Measurements from ENCODE around the gene CST7. TPM values are rescaled to one million over a fixed set of nuclear protein-coding genes. Genes with fewer than 3 reads are reported as not detected.

CST7 gene
- total RNA-seq, 4 donors from 2014 or later = 2.5 to 6.1 (median 4.1) TPM

DNA sequence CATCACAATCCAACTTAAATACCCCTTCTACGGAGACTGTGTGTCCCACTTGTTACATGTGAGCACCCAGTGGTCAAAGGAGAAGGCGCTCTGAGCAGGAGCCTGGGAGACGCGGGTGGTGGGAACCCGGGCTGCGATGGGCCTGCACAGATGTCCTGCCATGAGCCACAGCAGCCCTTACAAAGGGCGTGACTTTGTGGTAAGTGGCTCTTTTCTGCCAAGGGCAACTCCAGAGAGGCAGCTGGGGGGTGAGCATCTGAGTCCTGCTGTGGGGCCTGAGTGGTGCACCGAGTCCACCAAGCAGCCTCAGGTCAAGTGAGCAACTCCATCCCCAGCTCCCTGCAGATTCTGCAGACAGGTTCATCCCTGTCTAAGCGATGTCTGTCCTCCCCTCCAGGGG lies 33.6 kb upstream of the CST7 start:
- H3K27me3 ChIP-seq = no peaks in the 10 kb centered on the region
- TF ChIP-seq POLR2A (IDR thresholded peaks at IDR 0.05) = no peak
- TF ChIP-seq, protein P1, sequence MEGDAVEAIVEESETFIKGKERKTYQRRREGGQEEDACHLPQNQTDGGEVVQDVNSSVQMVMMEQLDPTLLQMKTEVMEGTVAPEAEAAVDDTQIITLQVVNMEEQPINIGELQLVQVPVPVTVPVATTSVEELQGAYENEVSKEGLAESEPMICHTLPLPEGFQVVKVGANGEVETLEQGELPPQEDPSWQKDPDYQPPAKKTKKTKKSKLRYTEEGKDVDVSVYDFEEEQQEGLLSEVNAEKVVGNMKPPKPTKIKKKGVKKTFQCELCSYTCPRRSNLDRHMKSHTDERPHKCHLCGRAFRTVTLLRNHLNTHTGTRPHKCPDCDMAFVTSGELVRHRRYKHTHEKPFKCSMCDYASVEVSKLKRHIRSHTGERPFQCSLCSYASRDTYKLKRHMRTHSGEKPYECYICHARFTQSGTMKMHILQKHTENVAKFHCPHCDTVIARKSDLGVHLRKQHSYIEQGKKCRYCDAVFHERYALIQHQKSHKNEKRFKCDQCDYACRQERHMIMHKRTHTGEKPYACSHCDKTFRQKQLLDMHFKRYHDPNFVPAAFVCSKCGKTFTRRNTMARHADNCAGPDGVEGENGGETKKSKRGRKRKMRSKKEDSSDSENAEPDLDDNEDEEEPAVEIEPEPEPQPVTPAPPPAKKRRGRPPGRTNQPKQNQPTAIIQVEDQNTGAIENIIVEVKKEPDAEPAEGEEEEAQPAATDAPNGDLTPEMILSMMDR (IDR thresholded peaks at IDR 0.05) = no peak
- peaks cover 0 to 12% (median 4%) of the 10 kb centered on the region in 3 donors for H3K4me1 ChIP-seq
- WGBS, 2 donors = 89 to 100% methylated on average over 1 to 7 of the region's 9 CpGs
- intact Hi-C loops (cut with DNase I) = no loop called here
- no peak overlapping the region for H3K4me3 ChIP-seq
- no peaks in the 10 kb centered on the region for H3K9me3 ChIP-seq
- no peaks in the 10 kb centered on the region for H3K36me3 ChIP-seq
- H3K27ac ChIP-seq = no peak overlapping the region
- no peak for DNase-seq

DNA sequence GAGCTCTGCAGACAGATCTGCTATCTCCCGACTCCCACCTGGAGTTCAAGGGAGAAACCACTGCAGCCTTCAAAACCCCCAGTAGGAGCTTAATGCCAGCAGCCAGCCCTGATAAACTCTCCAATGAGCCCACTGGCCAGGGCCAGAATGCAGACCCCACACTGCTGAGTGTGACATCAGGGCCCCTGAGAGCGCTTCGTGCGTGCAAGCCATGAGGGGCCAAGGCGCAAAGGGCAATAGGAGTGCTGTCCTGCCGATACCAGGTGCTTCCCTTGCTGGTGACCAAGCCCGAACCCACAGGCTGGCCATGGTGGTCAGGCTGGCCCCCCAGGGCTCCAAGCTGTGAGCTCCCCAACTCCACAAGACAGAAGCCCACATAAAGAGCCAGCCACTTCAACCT lies 33.2 kb upstream of the CST7 start:
- no peak for DNase-seq
- Histone ChIP-seq H3K4me1 (peaks cover 0 to 12% (median 4%) of the 10 kb centered on the region in 3 donors), H3K9me3 (no peaks in the 10 kb centered on the region), H3K4me3 (no peak overlapping the region), H3K27me3 (no peaks in the 10 kb centered on the region), H3K27ac (no peak overlapping the region), H3K36me3 (no peaks in the 10 kb centered on the region)
- WGBS, 2 donors = 94% methylated on average over 3 of the region's 7 CpGs; no CpG with 5 or more reads in 1 of the 2 donors
- intact Hi-C loops (cut with DNase I) = no loop called here
- TF ChIP-seq, protein P1 (IDR thresholded peaks at IDR 0.05) = no peak
- no peak for TF ChIP-seq POLR2A (IDR thresholded peaks at IDR 0.05)

DNA sequence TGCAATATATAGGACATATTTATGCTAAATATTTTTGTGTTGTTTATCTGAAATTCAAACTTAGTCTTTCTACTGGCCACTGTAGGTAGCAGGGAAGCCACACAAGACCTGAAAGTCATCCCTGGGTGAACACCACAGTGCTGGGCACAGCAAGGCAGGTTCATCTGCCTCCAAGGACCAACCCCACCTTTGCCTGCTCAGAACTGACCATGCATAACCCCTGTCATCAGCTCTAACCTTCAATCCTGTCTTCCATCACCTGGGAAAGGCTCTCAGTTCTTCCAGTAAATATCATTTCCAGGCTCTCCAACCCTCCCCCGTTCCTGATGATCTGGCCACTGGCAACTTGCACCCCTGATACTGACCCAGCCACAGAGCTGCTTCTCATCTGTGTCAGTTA lies 32.7 kb upstream of the CST7 start:
- Histone ChIP-seq H3K4me3 (no peak overlapping the region), H3K4me1 (peaks cover 0 to 12% (median 4%) of the 10 kb centered on the region in 3 donors), H3K9me3 (no peaks in the 10 kb centered on the region), H3K27ac (no peak overlapping the region), H3K36me3 (no peaks in the 10 kb centered on the region), H3K27me3 (no peaks in the 10 kb centered on the region)
- no peak for DNase-seq
- TF ChIP-seq, protein P1 (IDR thresholded peaks at IDR 0.05) = no peak
- no peak for TF ChIP-seq POLR2A (IDR thresholded peaks at IDR 0.05)
- intact Hi-C loops (cut with DNase I) = no loop called here
- 67 to 100% methylated on average over 1 of the region's 1 CpG for WGBS, 2 donors

DNA sequence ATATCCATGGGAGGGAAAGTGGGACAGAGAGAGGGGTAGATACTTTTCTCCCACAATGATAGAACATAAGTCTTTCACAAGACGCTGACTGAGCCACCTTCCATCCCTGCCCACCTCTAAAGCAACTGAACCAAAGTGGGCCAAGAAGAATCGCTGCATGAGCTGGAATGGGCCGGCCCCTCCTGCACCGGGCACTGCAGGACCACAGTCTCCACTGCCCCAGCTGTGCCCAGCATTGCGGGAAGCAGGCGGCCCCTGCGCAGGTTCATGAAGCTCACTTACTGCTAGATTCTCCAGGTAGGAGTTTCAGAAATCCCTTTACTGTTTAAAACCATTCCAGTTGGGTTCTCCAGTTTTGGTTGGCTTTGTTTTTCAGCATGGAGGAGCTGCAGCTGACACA lies 32.0 kb upstream of the CST7 start:
- TF ChIP-seq POLR2A (IDR thresholded peaks at IDR 0.05) = no peak
- TF ChIP-seq, protein P1 (IDR thresholded peaks at IDR 0.05) = no peak
- intact Hi-C loops (cut with DNase I) = no loop called here
- no peak for DNase-seq
- 79 to 98% methylated on average over 6 to 7 of the region's 7 CpGs for WGBS, 2 donors
- no peaks in the 10 kb centered on the region for H3K27me3 ChIP-seq
- no peaks in the 10 kb centered on the region for H3K36me3 ChIP-seq
- H3K9me3 ChIP-seq = no peaks in the 10 kb centered on the region
- peaks cover 0 to 12% (median 4%) of the 10 kb centered on the region in 3 donors for H3K4me1 ChIP-seq
- H3K4me3 ChIP-seq = no peak overlapping the region
- H3K27ac ChIP-seq = no peak overlapping the region

DNA sequence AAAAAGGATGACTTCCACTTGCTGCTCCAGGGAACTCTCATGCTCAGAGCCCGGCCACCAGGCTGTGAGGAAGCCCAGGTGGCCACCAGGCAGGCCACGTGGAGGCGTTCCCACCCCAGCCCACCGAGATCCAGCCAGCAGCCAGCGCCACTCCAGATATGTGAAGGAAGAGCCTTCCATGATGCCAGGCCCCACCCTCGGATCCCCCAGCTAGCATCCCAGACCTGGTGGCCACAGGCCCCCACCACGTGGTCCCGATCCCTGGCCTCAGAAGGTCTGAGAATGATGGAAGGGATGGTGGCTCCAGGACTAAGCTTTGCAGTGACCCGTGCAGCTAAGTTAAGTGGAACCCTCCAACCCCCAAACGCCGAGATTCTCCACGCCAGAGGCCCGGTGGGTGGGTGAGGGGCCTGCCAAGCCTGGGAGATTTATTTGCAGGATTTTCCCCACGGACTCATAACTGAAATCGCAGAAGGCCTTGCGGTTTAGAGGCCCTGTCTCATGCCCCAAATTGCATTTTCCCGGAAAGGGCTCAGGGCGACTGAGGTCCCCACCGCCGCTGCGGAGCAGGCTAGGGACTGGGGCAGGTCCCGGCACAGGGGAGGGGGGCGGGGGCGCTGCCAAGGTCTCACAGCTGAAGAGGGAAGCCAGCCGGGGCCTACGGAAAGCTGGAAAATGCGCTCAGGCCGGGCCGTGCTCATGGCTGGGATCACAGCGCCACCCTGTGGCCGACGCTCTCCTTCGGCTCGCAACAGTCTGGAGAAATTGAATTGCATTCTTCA lies 31.1 kb upstream of the CST7 start:
- intact Hi-C loops (cut with DNase I) = no loop called here
- Histone ChIP-seq H3K36me3 (no peaks in the 10 kb centered on the region), H3K9me3 (no peaks in the 10 kb centered on the region), H3K27ac (no peak overlapping the region), H3K27me3 (no peaks in the 10 kb centered on the region), H3K4me3 (peak overlapping the region in 1 of 4 donors; percentile 35), H3K4me1 (peaks cover 0 to 12% (median 4%) of the 10 kb centered on the region in 3 donors)
- no peak for DNase-seq
- no peak for TF ChIP-seq POLR2A (IDR thresholded peaks at IDR 0.05)
- TF ChIP-seq, protein P1 (IDR thresholded peaks at IDR 0.05) = peak; percentile 39 to 88 (median 78)
- WGBS, 2 donors = 9 to 13% methylated on average over 9 to 14 of the region's 34 CpGs

Measured in esophagus squamous epithelium (tissue), 5 donors.